Activated naive CD8-positive, alpha-beta T cell treated with anti-CD3 and anti-CD28 coated beads for 36 hours (primary cell): ENCODE measurements around the gene CAB39. TPM values are rescaled to one million over a fixed set of nuclear protein-coding genes. Genes with fewer than 3 reads are reported as not detected.
A peak's percentile ranks its signal among the peaks of the same experiment; 100 is the strongest.
"Not testable (repeated sequence)": the region's sequence is repeated elsewhere in the genome, so short reads cannot be mapped to it uniquely, and the experiment has no call there.

Source experiments
- DNase-seq: peaks from one replicate; pipeline ENCODE4 v3.0.0; 2021
- H3K27ac Mint-ChIP-seq: one replicate; pipeline ENCODE4 v1.8.0; 2022; ENCODE audit warnings: mild to moderate bottlenecking, moderate library complexity, mixed read lengths
- H3K27me3 Mint-ChIP-seq: one replicate; pipeline ENCODE4 v1.8.0; 2022; ENCODE audit warnings: mild to moderate bottlenecking, mixed read lengths
- H3K36me3 Mint-ChIP-seq: one replicate; pipeline ENCODE4 v1.8.0; 2021; ENCODE audit warnings: mild to moderate bottlenecking, mixed read lengths
- H3K4me1 Mint-ChIP-seq: one replicate; pipeline ENCODE4 v1.8.0; 2021; ENCODE audit warnings: mixed read lengths
- H3K4me3 Mint-ChIP-seq: one replicate; pipeline ENCODE4 v1.8.0; 2022; ENCODE audit warnings: mild to moderate bottlenecking, moderate library complexity, mixed read lengths
- H3K9me3 Mint-ChIP-seq: one replicate; pipeline ENCODE4 v1.8.0; 2022; ENCODE audit warnings: mixed read lengths
- total RNA-seq, 2 experiments: library from RNA; stranded (reverse); gene quantifications; one replicate each; pipeline ENCODE4 v1.2.3, GENCODE V29; 2021

Gene CAB39
- total RNA-seq, 2 experiments from 2014 or later = 119 to 122 TPM

- no peaks in the 10 kb centered on the region for H3K27me3 Mint-ChIP-seq
- DNase-seq = no peak
- H3K36me3 Mint-ChIP-seq = peaks cover 46% of the 10 kb centered on the region
- H3K9me3 Mint-ChIP-seq = no peaks in the 10 kb centered on the region
- peaks cover 69% of the 10 kb centered on the region for H3K4me1 Mint-ChIP-seq
- H3K27ac Mint-ChIP-seq = no peak overlapping the region
- no peak overlapping the region for H3K4me3 Mint-ChIP-seq
Observed at GRCh38 chr2:230716588-230716987, 3.9 kb downstream of the CAB39 start.

- Mint-ChIP-seq H3K36me3 (peaks cover 50% of the 10 kb centered on the region), H3K9me3 (no peaks in the 10 kb centered on the region), H3K4me3 (peak overlapping the region; percentile 38), H3K27me3 (no peaks in the 10 kb centered on the region), H3K4me1 (peaks cover 70% of the 10 kb centered on the region), H3K27ac (peak overlapping the region; percentile 53)
- DNase-seq = no peak
Observed at GRCh38 chr2:230717600-230717999, 5.0 kb downstream of the CAB39 start.

GRCh38 chr2:230719340-230719739 is 6.7 kb downstream of the CAB39 start:
- H3K27ac Mint-ChIP-seq = no peak overlapping the region
- H3K9me3 Mint-ChIP-seq = no peaks in the 10 kb centered on the region
- no peak overlapping the region for H3K4me3 Mint-ChIP-seq
- peaks cover 55% of the 10 kb centered on the region for H3K36me3 Mint-ChIP-seq
- peaks cover 81% of the 10 kb centered on the region for H3K4me1 Mint-ChIP-seq
- H3K27me3 Mint-ChIP-seq = no peaks in the 10 kb centered on the region
- DNase-seq = no peak

- Mint-ChIP-seq H3K9me3 (no peaks in the 10 kb centered on the region), H3K27me3 (no peaks in the 10 kb centered on the region), H3K4me1 (peaks cover 80% of the 10 kb centered on the region), H3K27ac (peak overlapping the region; percentile 73), H3K4me3 (peak overlapping the region; percentile 11), H3K36me3 (peaks cover 54% of the 10 kb centered on the region)
- DNase-seq = no peak
Observed at GRCh38 chr2:230721712-230722111, 9.1 kb downstream of the CAB39 start.

DNA sequence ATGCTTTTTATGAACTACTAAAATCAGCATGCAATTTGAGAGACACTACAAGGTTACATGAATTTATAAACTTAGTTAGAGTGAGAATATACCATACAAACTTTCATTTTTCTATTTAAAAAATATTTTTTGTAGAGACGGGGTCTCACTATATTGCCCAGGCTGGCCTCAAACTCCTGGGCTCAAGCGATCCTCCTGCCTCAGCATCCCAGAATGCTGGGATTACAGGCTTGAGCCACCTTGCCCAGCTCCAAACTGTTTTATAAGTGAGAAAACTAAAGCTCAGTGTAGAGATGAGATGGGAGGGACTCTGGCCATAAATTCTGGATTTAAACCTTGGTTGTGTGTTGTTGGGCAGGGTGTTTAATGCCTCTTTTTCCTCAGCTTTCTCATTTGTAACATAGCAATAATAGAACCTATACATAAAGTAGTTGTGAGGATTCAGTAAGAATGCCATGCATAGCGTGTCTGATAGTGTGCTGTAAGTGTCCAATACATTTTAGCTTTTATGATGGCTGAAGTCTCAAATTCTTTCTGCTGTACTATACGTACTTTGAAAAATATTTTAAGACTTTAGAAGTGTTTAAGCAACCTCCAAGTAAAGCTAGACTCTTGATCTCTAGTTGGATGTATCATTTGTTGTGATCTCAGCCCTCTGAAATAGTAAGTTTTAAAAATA is 9.7 kb downstream of the CAB39 start:
- no peaks in the 10 kb centered on the region for H3K9me3 Mint-ChIP-seq
- peak overlapping the region; percentile 36 for H3K4me3 Mint-ChIP-seq
- peaks cover 52% of the 10 kb centered on the region for H3K36me3 Mint-ChIP-seq
- no peak for DNase-seq
- peaks cover 77% of the 10 kb centered on the region for H3K4me1 Mint-ChIP-seq
- no peaks in the 10 kb centered on the region for H3K27me3 Mint-ChIP-seq
- H3K27ac Mint-ChIP-seq = peak overlapping the region; percentile 72

GRCh38 chr2:230723363-230723762 is 10.7 kb downstream of the CAB39 start:
- Mint-ChIP-seq H3K4me1 (peaks cover 67% of the 10 kb centered on the region), H3K36me3 (peaks cover 49% of the 10 kb centered on the region), H3K27me3 (no peaks in the 10 kb centered on the region), H3K4me3 (peak overlapping the region; percentile 64), H3K9me3 (no peaks in the 10 kb centered on the region), H3K27ac (peak overlapping the region; percentile 77)
- peak; percentile 39 for DNase-seq

GRCh38 chr2:230724957-230725356 is 12.3 kb downstream of the CAB39 start:
- H3K9me3 Mint-ChIP-seq, DNase-seq, H3K27ac Mint-ChIP-seq, H3K4me3 Mint-ChIP-seq, H3K27me3 Mint-ChIP-seq: not testable (repeated sequence)
- peaks cover 49% of the 10 kb centered on the region for H3K36me3 Mint-ChIP-seq
- peaks cover 58% of the 10 kb centered on the region for H3K4me1 Mint-ChIP-seq

GRCh38 chr2:230731512-230731911 is 18.9 kb downstream of the CAB39 start:
- peaks cover 2% of the 10 kb centered on the region for H3K9me3 Mint-ChIP-seq
- no peak for DNase-seq
- H3K27me3 Mint-ChIP-seq = no peaks in the 10 kb centered on the region
- H3K4me3 Mint-ChIP-seq = no peak overlapping the region
- H3K4me1 Mint-ChIP-seq = peaks cover 55% of the 10 kb centered on the region
- H3K27ac Mint-ChIP-seq = no peak overlapping the region
- H3K36me3 Mint-ChIP-seq = peaks cover 51% of the 10 kb centered on the region

- H3K27ac Mint-ChIP-seq = no peak overlapping the region
- H3K4me1 Mint-ChIP-seq = peaks cover 66% of the 10 kb centered on the region
- no peaks in the 10 kb centered on the region for H3K27me3 Mint-ChIP-seq
- H3K4me3 Mint-ChIP-seq = no peak overlapping the region
- peaks cover 2% of the 10 kb centered on the region for H3K9me3 Mint-ChIP-seq
- DNase-seq = no peak
- peaks cover 49% of the 10 kb centered on the region for H3K36me3 Mint-ChIP-seq
Observed at GRCh38 chr2:230732914-230733401, 20.3 kb downstream of the CAB39 start.

DNA sequence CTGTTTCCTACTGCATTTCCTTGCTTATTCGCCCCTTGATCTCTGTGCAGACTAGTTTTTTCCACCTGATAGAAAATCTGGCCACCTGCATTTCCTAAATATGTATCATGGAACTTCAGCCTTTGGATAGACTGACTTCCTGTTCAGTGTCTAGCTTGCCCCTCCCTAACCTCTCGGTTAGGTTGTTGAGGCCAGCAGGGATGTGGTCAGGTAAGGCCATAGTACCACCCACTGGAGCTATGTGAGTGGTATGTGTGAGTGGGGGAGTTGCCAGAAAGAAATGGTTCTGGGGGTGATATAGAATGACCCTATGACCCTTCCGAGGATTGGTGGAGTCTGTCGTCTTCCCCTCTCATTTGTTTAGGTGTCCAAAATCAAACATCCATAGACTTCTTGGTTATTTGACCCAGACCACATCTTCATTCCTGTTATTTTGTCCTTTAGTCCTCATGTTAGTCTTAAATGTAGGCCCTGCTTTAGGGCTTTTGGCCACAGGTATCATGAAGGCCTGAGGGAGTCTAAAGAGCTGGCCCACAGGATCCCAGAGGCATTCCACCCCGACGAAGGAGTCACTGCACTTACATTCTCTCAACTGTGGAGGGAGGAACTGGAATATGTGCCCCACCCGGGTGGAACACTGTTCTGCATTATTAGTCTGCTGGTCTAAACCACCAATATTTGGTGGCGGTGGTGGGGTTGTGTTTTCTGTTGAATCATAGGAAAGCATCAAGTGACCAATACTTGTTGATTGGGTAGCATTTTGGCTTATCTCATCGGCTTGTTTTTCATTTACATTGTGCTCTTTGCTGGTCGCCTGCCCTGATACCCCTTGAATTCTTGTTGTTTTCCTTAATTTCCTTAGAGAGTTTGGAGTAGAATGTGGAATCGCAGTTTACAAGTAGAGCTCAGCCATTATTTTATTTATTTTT is 21.9 kb downstream of the CAB39 start:
- no peaks in the 10 kb centered on the region for H3K9me3 Mint-ChIP-seq
- peaks cover 74% of the 10 kb centered on the region for H3K4me1 Mint-ChIP-seq
- no peak for DNase-seq
- H3K27ac Mint-ChIP-seq = peak overlapping the region; percentile 47
- peaks cover 51% of the 10 kb centered on the region for H3K36me3 Mint-ChIP-seq
- no peak overlapping the region for H3K4me3 Mint-ChIP-seq
- H3K27me3 Mint-ChIP-seq = no peaks in the 10 kb centered on the region

- no peak overlapping the region for H3K4me3 Mint-ChIP-seq
- peaks cover 76% of the 10 kb centered on the region for H3K4me1 Mint-ChIP-seq
- H3K27me3 Mint-ChIP-seq = no peaks in the 10 kb centered on the region
- peaks cover 55% of the 10 kb centered on the region for H3K36me3 Mint-ChIP-seq
- DNase-seq = no peak
- H3K9me3 Mint-ChIP-seq = no peaks in the 10 kb centered on the region
- no peak overlapping the region for H3K27ac Mint-ChIP-seq
Observed at GRCh38 chr2:230735884-230736283, 23.2 kb downstream of the CAB39 start.

DNA sequence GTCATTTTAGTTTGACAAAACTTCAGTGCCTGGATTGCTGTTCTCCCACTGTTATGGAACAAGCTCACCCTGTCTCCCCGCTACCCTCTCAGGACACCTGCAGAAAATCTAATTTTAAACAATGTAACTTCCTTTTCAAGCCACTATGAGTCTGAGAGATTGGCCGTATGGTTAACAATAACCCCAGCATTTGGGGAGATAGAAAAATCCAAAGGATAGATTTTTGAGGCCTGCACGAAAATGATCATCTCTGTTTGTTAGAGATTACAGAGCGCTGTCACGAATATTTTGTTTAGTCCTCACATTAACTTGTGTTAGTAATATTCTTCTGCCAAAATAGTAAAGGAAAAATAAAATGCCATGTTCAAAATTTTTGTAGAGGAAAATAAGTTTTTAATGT is 24.7 kb downstream of the CAB39 start:
- Mint-ChIP-seq H3K36me3 (peaks cover 51% of the 10 kb centered on the region), H3K4me3 (no peak overlapping the region), H3K4me1 (peaks cover 69% of the 10 kb centered on the region), H3K27me3 (no peaks in the 10 kb centered on the region), H3K9me3 (no peaks in the 10 kb centered on the region), H3K27ac (no peak overlapping the region)
- DNase-seq = no peak

DNA sequence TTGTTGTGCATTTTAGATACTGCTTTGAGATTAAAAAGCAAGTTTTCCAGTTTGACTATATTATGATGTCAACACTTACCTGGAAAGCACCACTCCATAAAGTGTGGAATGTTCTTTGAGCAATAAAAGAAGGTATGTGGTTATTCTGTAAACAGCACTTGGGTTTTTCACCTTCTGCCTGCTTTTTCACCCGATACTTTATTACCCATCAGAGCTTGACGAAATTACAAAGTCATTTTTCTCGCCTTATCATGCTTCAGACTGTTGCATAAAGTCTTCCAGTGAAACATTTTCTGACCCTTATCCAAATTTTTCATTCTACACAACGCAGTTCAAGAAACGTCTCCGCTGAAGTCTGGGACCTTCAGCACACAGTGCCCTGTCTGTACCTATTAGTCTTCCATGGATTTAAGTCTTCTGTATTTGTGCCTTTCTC is 25.2 kb downstream of the CAB39 start:
- H3K36me3 Mint-ChIP-seq = peaks cover 52% of the 10 kb centered on the region

GRCh38 chr2:230738391-230738811 is 25.8 kb downstream of the CAB39 start:
- peak overlapping the region; percentile 55 for H3K27ac Mint-ChIP-seq
- no peak overlapping the region for H3K4me3 Mint-ChIP-seq
- peaks cover 63% of the 10 kb centered on the region for H3K4me1 Mint-ChIP-seq
- DNase-seq = no peak
- H3K36me3 Mint-ChIP-seq = peaks cover 57% of the 10 kb centered on the region
- no peaks in the 10 kb centered on the region for H3K9me3 Mint-ChIP-seq
- H3K27me3 Mint-ChIP-seq = no peaks in the 10 kb centered on the region

More for the DNA sequence above, 25.2 kb downstream of the CAB39 start:
- H3K4me1 Mint-ChIP-seq = peaks cover 65% of the 10 kb centered on the region
- H3K27me3 Mint-ChIP-seq = no peaks in the 10 kb centered on the region
- H3K27ac Mint-ChIP-seq = peak overlapping the region; percentile 55
- H3K4me3 Mint-ChIP-seq = no peak overlapping the region
- no peak for DNase-seq
- no peaks in the 10 kb centered on the region for H3K9me3 Mint-ChIP-seq

GRCh38 chr2:230738924-230739323 is 26.3 kb downstream of the CAB39 start:
- peaks cover 57% of the 10 kb centered on the region for H3K36me3 Mint-ChIP-seq
- no peaks in the 10 kb centered on the region for H3K9me3 Mint-ChIP-seq
- H3K27ac Mint-ChIP-seq = no peak overlapping the region
- H3K4me3 Mint-ChIP-seq = no peak overlapping the region
- peaks cover 58% of the 10 kb centered on the region for H3K4me1 Mint-ChIP-seq
- no peak for DNase-seq
- H3K27me3 Mint-ChIP-seq = no peaks in the 10 kb centered on the region
